Mesodermal cell (in vitro differentiated cells): ENCODE results near the gene GSTM1.
"Not testable (repeated sequence)": the region's sequence is repeated elsewhere in the genome, so short reads cannot be mapped to it uniquely, and the experiment has no call there.

Experiments
- H3K27ac ChIP-seq: 2 replicates; pipeline ENCODE4 v1.7.0; 2013; ENCODE audit warnings: mild to moderate bottlenecking, low read depth, low read length, moderate library complexity; ENCODE audit not compliant: severe bottlenecking
- H3K36me3 ChIP-seq: 2 replicates; pipeline ENCODE4 v1.7.1; 2013; ENCODE audit warnings: mild to moderate bottlenecking, low read length, moderate library complexity; ENCODE audit not compliant: control insufficient read depth, insufficient read depth
- H3K4me1 ChIP-seq: one replicate; pipeline ENCODE4 v1.7.1; 2013; ENCODE audit warnings: mild to moderate bottlenecking, low read length; ENCODE audit not compliant: insufficient read depth, control insufficient read depth, poor library complexity, severe bottlenecking
- H3K4me3 ChIP-seq: 2 replicates; pipeline ENCODE4 v1.7.0; 2013; ENCODE audit warnings: low read length, control low read depth, mild to moderate bottlenecking; ENCODE audit not compliant: insufficient read depth, poor library complexity, severe bottlenecking; ENCODE audit errors: extremely low read depth
- H3K9me3 ChIP-seq: 2 replicates; pipeline ENCODE4 v1.7.1; 2013; ENCODE audit warnings: mild to moderate bottlenecking, low read length, moderate library complexity; ENCODE audit not compliant: control insufficient read depth
- WGBS, 2 experiments: methylation state at CpG; one replicate each; pipeline ENCODE4 v1.1.5; 2013; ENCODE audit warnings: missing lambda C conversion rate in 2 of 2; ENCODE audit not compliant: insufficient coverage in 2 of 2; 5-methylcytosine and 5-hydroxymethylcytosine counted together

Gene GSTM1

GRCh38 chr1:109676683-109677381 is 10.8 kb upstream of the GSTM1 start:
- not testable (repeated sequence) for H3K4me3 ChIP-seq, H3K9me3 ChIP-seq, H3K36me3 ChIP-seq, H3K4me1 ChIP-seq, H3K27ac ChIP-seq
- 86 to 100% methylated on average over 1 to 2 of the region's 3 CpGs for WGBS, 2 experiments

DNA sequence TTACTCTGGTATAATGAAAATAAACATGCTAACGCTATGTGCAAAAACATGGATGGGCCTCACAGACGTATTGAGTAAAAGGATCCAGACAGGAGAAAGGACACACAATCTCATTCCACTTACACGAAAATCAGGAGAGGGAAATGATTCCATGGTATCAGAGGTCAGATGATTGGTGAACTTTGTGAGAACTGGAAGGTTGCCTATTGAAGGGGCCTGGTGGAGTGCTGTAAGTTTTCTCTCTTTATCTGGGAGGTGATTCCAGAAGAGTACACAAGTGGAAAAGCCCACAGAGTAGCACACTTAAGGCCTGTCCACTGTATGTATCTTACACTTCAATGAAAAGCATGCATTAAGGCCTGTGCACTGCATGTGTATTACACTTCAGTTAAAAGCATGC is 10.2 kb upstream of the GSTM1 start:
- Histone ChIP-seq H3K36me3 (no peaks in the 10 kb centered on the region), H3K27ac (no peak overlapping the region), H3K4me1 (no peaks in the 10 kb centered on the region), H3K9me3 (no peaks in the 10 kb centered on the region), H3K4me3 (no peak overlapping the region)
- no CpG with 5 or more reads among the region's 3 CpGs for WGBS, 2 experiments

DNA sequence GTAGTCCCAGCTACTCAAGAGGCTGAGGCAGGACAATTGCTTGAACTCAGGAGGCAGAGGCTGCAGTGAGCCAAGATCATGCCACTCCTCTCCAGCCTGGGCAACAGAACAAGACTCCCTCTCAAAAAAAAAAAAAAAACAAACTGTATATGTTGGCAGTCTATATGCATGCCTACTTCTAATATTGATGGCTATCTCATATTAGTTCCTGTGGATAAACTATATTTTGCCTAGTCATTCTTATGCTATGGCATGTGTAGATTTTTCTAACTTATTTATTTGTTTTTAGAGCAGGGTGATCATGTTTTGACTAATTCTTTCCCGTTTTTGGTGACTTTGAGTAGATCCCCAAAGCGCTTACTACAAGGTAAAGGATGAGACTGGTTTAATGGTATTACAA is 9.0 kb upstream of the GSTM1 start:
- WGBS, 2 experiments, result no CpG with 5 or more reads among the region's 2 CpGs
- H3K36me3 ChIP-seq, H3K9me3 ChIP-seq, H3K27ac ChIP-seq, H3K4me3 ChIP-seq, H3K4me1 ChIP-seq: not testable (repeated sequence)

GRCh38 chr1:109684777-109685176 is 2.8 kb upstream of the GSTM1 start:
- not testable (repeated sequence) for H3K27ac ChIP-seq, H3K4me1 ChIP-seq, H3K9me3 ChIP-seq, H3K4me3 ChIP-seq, H3K36me3 ChIP-seq
- no CpG with 5 or more reads among the region's 6 CpGs for WGBS, 2 experiments

DNA sequence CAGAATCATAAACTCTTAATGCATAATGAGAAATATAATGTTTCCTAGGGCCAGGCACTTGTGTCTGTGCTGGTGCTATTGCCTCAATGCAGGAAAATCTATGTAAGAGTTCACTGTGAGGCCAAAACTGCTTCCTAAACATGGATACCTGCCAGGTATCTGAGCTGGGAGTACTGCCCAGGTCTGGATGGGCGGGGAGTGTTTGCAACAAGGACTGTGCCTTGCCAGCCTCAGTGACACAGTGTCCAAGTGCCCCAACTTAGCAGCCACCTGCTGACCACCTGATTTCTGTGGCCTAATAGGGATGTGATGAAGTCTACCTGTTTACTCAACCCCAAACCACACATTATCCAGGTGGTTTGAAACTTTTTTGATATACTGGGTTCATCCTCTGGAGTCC is 2.2 kb upstream of the GSTM1 start:
- H3K9me3 ChIP-seq, H3K27ac ChIP-seq, H3K4me1 ChIP-seq, H3K4me3 ChIP-seq, H3K36me3 ChIP-seq: not testable (repeated sequence)
- no CpG with 5 or more reads among the region's 1 CpG for WGBS, 2 experiments

DNA sequence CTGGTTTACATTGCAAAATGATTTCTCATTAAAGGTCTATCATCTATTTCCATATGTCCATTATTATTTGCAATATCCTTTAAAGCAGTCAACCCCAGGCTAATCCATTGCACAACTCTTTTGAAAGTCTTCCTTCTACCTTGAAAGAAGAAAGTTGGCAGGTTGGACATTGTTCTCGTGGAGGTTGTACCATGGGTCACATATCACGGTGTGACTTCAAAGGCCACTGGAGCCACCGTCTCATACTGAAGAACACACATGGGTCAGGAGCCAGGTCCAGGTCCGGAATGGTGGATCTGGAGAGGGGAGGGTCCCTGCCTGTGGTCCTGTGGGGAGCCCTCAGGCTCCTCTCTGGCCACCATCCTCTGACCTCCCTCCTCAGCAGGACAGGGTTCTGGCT is 1.7 kb upstream of the GSTM1 start:
- H3K27ac ChIP-seq, H3K36me3 ChIP-seq, H3K4me3 ChIP-seq, H3K9me3 ChIP-seq, H3K4me1 ChIP-seq: not testable (repeated sequence)
- WGBS, 2 experiments, result no CpG with 5 or more reads among the region's 4 CpGs

GRCh38 chr1:109687109-109687508 is 508 bp upstream of the GSTM1 start:
- WGBS, 2 experiments, result no CpG with 5 or more reads among the region's 11 CpGs
- not testable (repeated sequence) for H3K27ac ChIP-seq, H3K4me3 ChIP-seq, H3K36me3 ChIP-seq, H3K9me3 ChIP-seq, H3K4me1 ChIP-seq

- Histone ChIP-seq H3K4me1 (no peaks in the 10 kb centered on the region), H3K36me3 (no peaks in the 10 kb centered on the region), H3K9me3 (no peaks in the 10 kb centered on the region), H3K27ac (no peak overlapping the region), H3K4me3 (no peak overlapping the region)
- WGBS, 2 experiments, result no CpG with 5 or more reads among the region's 6 CpGs
These were observed 2.3 kb downstream of the GSTM1 start for GRCh38 chr1:109689844-109690405.

GRCh38 chr1:109691759-109692158 is 4.1 kb downstream of the GSTM1 start:
- no CpG with 5 or more reads among the region's 6 CpGs for WGBS, 2 experiments
- H3K4me1 ChIP-seq, result no peaks in the 10 kb centered on the region
- H3K4me3 ChIP-seq, result no peak overlapping the region
- H3K36me3 ChIP-seq, result no peaks in the 10 kb centered on the region
- H3K9me3 ChIP-seq, result no peaks in the 10 kb centered on the region
- no peak overlapping the region for H3K27ac ChIP-seq

DNA sequence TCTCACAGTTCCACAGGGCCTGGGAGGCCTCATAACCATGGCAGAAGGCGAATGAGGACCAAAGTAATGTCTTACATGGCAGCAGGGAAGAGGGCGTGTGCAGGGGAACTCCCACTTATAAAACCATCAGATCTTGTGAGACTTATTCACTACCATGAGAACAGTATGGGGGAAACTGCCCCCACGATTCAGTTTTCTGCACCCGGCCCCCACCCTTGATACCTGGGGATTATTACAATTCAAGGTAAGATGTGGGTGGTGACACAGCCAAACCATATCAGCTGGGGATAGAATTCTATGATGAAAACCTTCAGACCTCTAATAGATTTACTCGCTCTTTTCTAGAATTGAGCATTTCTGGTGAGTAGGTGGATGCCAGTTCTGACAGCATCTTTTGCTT is 6.8 kb downstream of the GSTM1 start:
- H3K36me3 ChIP-seq, H3K9me3 ChIP-seq, H3K27ac ChIP-seq, H3K4me3 ChIP-seq, H3K4me1 ChIP-seq: not testable (repeated sequence)
- WGBS, 2 experiments, result no CpG with 5 or more reads among the region's 5 CpGs

- not testable (repeated sequence) for H3K4me1 ChIP-seq, H3K27ac ChIP-seq, H3K36me3 ChIP-seq, H3K4me3 ChIP-seq, H3K9me3 ChIP-seq
- WGBS, 2 experiments, result no CpG with 5 or more reads among the region's 3 CpGs
These were observed 7.5 kb downstream of the GSTM1 start for GRCh38 chr1:109695138-109695537.
